Transverse colon (tissue), 4 donors: ENCODE measurements around the gene NLGN2.

Experiments used
- CTCF ChIP-seq, 5 experiments: fragments of 200-600 bp in 3 of 5; fragments of 450-650 bp in 2 of 5; sonication (generic) in 3 of 5; IDR thresholded peaks; 1 replicate in 2 of 5; 2 replicates in 3 of 5; pipeline ENCODE4 v1.5.1; 2016 to 2017; ENCODE audit warnings: antibody characterized with exemption in 5 of 5, inconsistent platforms in 3 of 5, mild to moderate bottlenecking in 2 of 5, moderate library complexity in 1 of 5
- POLR2A ChIP-seq: fragments of 450-650 bp; IDR thresholded peaks from one replicate; pipeline ENCODE4 v1.6.1; 2016; ENCODE audit warnings: antibody characterized with exemption, mild to moderate bottlenecking, moderate library complexity
- POLR2AphosphoS5 ChIP-seq, 3 donors: sonication (generic); formaldehyde crosslinking; IDR thresholded peaks; one replicate each; pipeline ENCODE4 v1.6.1; 2016; ENCODE audit warnings: antibody characterized with exemption in 3 of 3

- no peak for TF ChIP-seq CTCF (IDR thresholded peaks at IDR 0.05)
- TF ChIP-seq POLR2AphosphoS5 (IDR thresholded peaks at IDR 0.05): no peak
- no peak for TF ChIP-seq POLR2A
Observed at GRCh38 chr17:7396147-7396546, 11.5 kb upstream of the NLGN2 start.
